Progenitor cell of endocrine pancreas (in vitro differentiated cells): ENCODE results near the gene RPLP2. TPM values are rescaled to one million over a fixed set of nuclear protein-coding genes. Genes with fewer than 3 reads are reported as not detected.

Experiments
- DNase-seq: peaks from one replicate; pipeline ENCODE4 v3.0.0; 2021; ENCODE audit warnings: low spot score; ENCODE audit not compliant: unreplicated experiment
- H3K27ac Mint-ChIP-seq: 2 replicates; pipeline ENCODE4 v1.8.0; 2021; ENCODE audit warnings: mild to moderate bottlenecking, moderate library complexity, mixed read lengths
- H3K27me3 Mint-ChIP-seq: 2 replicates; pipeline ENCODE4 v1.8.0; 2021; ENCODE audit warnings: mixed read lengths
- H3K36me3 Mint-ChIP-seq: 2 replicates; pipeline ENCODE4 v1.8.0; 2022; ENCODE audit warnings: mixed read lengths; ENCODE audit not compliant: insufficient read depth
- H3K4me1 Mint-ChIP-seq: 2 replicates; pipeline ENCODE4 v1.8.0; 2021; ENCODE audit warnings: low read depth, mixed read lengths
- H3K4me3 Mint-ChIP-seq: 2 replicates; pipeline ENCODE4 v1.8.0; 2021; ENCODE audit warnings: low read depth, mild to moderate bottlenecking, moderate library complexity, mixed read lengths
- H3K9me3 Mint-ChIP-seq: 2 replicates; pipeline ENCODE4 v1.8.0; 2021; ENCODE audit warnings: low read depth, mixed read lengths
- CTCF ChIP-seq: fragments of 200-600 bp; sonication (generic); IDR thresholded peaks from one replicate; pipeline ENCODE4 v1.5.0; 2021; ENCODE audit warnings: antibody characterized with exemption, mild to moderate bottlenecking; ENCODE audit not compliant: unreplicated experiment
- total RNA-seq: library from RNA; stranded (reverse); gene quantifications from 2 replicates; pipeline ENCODE4 v1.2.1, GENCODE V29; 2021

The RPLP2 gene
- total RNA-seq, 1 donor from 2014 or later: 1,463 TPM

DNA sequence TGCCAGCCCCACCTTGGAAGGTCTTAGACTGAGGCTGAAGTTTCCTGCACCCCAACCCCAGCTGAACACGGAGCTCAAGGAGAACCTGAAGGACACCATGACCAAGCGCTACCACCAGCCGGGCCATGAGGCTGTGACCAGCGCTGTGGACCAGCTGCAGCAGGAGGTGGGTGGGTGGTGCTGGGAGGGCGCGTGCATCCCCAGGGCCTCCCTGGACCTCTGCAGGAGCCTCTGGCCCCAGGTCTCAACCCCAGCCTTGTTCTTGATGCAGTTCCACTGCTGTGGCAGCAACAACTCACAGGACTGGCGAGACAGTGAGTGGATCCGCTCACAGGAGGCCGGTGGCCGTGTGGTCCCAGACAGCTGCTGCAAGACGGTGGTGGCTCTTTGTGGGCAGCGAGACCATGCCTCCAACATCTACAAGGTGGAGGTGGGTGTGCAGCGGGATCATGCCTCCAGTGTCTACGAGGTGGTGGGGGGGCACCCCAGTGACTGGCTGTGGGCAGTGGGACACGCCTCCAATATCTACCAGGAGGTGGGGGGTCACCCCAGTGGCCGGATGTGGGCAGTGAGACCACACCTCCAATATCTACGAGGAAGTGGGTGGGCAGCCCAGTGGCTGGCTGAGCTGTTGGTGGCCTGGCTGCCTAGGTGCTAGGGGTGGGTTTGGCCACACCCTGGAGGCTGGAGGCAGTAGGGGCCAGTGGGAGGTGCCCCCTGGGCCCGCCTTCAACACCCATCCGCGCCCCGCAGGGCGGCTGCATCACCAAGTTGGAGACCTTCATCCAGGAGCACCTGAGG, 27.6 kb downstream of the RPLP2 start:
- no peaks in the 10 kb centered on the region for H3K36me3 Mint-ChIP-seq
- H3K4me3 Mint-ChIP-seq: no peak overlapping the region
- H3K27me3 Mint-ChIP-seq: peaks cover under 1% of the 10 kb centered on the region
- no peaks in the 10 kb centered on the region for H3K9me3 Mint-ChIP-seq
- H3K4me1 Mint-ChIP-seq: peaks cover 9% of the 10 kb centered on the region
- DNase-seq: no peak
- no peak overlapping the region for H3K27ac Mint-ChIP-seq
- no peak for TF ChIP-seq CTCF

DNA sequence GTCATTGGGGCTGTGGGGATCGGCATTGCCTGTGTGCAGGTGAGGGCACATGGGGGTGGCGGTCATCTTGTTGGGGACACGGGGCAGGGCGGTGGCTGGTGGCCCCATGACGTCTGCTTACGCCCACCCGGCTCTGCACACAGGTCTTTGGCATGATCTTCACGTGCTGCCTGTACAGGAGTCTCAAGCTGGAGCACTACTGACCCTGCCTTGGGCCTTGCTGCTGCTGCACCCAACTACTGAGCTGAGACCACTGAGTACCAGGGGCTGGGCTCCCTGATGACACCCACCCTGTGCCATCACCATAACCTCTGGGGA, 28.2 kb downstream of the RPLP2 start:
- H3K4me3 Mint-ChIP-seq: no peak overlapping the region
- H3K9me3 Mint-ChIP-seq: no peaks in the 10 kb centered on the region
- no peaks in the 10 kb centered on the region for H3K36me3 Mint-ChIP-seq
- DNase-seq: no peak
- no peaks in the 10 kb centered on the region for H3K27me3 Mint-ChIP-seq
- no peak for TF ChIP-seq CTCF
- peaks cover 9% of the 10 kb centered on the region for H3K4me1 Mint-ChIP-seq
- no peak overlapping the region for H3K27ac Mint-ChIP-seq

DNA sequence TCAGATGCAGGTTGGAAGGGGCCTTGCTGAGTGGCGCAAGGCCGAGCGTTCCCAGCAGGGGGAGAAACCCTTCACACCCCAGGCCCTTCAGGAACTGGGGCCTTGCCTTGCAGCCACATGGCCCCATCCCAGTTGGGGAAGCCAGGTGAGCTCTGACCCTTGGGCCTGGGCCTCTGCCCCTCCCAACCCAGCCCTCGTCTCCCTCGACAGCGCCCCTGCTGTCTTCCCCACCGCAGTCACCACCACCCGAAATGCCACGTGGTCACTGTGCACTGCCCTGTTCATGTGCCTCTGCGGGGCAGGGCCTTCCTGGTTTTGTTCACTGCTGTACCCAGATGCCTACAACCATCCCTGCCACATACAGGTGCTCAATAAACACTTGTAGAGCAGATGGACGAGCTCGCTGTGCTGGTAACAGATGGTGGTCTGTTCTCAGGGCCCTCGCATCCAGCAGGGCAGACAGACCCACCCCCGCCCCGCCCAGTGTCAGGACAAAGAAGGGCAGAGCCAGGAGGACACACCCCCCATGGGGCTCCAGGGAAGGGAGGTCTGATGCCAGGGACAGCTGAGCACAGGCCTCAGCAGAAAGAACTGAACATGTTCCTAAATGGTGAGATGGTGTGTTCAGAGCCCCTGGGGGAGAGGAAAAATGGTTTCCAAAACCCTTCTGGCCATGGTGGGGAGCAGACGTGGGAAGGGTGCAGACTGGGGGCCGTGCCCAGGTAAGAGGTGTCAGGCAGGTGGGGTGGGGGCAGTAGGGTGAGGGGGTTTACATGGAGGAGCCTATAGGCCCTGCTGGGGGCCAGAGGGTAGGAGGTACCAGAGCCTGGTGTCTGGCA, 28.9 kb downstream of the RPLP2 start:
- Mint-ChIP-seq H3K4me1 (peaks cover 12% of the 10 kb centered on the region), H3K4me3 (no peak overlapping the region), H3K27ac (no peak overlapping the region), H3K36me3 (no peaks in the 10 kb centered on the region), H3K27me3 (no peaks in the 10 kb centered on the region), H3K9me3 (no peaks in the 10 kb centered on the region)
- TF ChIP-seq CTCF: peak; percentile 40
- no peak for DNase-seq

GRCh38 chr11:839280-839623, 29.5 kb downstream of the RPLP2 start:
- Mint-ChIP-seq H3K27me3 (no peaks in the 10 kb centered on the region), H3K4me1 (peaks cover 10% of the 10 kb centered on the region), H3K36me3 (no peaks in the 10 kb centered on the region), H3K27ac (no peak overlapping the region), H3K4me3 (no peak overlapping the region), H3K9me3 (no peaks in the 10 kb centered on the region)
- DNase-seq: no peak
- TF ChIP-seq CTCF: no peak

GRCh38 chr11:839875-840617, 30.3 kb downstream of the RPLP2 start:
- peaks cover 14% of the 10 kb centered on the region for H3K4me1 Mint-ChIP-seq
- no peaks in the 10 kb centered on the region for H3K9me3 Mint-ChIP-seq
- TF ChIP-seq CTCF: peak; percentile 24
- H3K27ac Mint-ChIP-seq: no peak overlapping the region
- H3K4me3 Mint-ChIP-seq: peak overlapping the region; percentile 84
- H3K36me3 Mint-ChIP-seq: no peaks in the 10 kb centered on the region
- no peak for DNase-seq
- H3K27me3 Mint-ChIP-seq: no peaks in the 10 kb centered on the region
